ENCODE results near the gene TSPAN12.

Gene TSPAN12

DNA sequence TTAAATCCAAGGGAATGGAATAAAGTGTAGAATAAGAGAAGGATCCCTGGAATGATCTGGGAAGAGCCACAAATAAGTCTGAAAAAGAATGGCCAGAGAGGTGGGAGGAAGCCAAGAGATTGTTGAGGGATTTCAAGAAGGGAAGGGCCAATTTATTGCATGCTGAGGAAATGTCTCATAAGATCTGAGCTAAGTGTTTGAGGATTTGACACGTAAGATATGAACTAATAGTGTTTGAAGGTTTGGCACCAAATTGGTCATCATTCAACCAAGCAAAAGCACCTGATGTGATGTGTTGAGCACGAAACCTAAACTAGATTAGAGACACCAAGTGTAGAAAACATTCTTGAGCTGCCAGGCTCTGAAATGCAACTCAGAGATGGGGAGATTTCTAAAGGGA lies 97.9 kb downstream of the TSPAN12 start:
- DNase-seq (ENCODE audit: low spot score) (no peak), FAIRE-seq (no peak)

DNA sequence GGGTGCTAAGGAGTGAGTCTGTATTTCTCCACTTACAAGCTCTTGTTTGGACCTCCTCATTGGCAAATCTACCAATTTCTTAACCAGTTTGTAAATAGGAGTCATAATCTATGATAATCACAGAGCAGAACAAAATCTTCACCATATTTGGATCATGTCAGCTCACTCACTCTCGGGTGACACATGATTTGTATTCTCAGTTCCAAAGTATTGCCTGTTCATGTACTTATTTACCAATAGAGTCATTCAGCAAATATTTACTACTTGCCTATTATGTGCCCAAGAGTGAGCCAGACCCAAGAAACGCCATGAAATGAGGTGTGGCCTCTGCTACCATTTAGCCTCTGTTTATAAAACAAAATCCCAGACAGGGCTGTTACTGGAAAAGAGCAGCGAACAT lies 114.8 kb downstream of the TSPAN12 start:
- FAIRE-seq (no peak), DNase-seq (ENCODE audit: low spot score) (no peak)

DNA sequence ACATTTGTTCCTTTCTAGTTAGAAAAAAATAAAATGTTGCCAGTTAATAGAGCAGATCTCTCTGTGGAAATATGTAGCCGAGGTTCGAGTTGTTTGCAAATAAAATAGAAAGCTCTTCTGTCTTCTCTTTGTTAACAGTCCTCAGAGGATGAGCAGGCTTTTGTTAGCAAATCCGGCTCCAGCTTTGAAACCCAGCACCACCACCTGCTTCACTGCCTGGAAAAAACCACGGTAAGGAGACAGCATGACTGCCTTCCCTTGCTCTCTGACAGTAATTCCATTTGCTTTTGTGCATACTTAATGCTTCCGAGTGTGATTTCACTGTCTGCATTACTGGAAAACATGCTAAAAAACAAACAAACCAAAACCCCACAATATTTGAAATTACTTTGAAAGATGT lies 115.6 kb downstream of the TSPAN12 start:
- DNase-seq (ENCODE audit: low spot score): no peak
- FAIRE-seq: no peak

DNA sequence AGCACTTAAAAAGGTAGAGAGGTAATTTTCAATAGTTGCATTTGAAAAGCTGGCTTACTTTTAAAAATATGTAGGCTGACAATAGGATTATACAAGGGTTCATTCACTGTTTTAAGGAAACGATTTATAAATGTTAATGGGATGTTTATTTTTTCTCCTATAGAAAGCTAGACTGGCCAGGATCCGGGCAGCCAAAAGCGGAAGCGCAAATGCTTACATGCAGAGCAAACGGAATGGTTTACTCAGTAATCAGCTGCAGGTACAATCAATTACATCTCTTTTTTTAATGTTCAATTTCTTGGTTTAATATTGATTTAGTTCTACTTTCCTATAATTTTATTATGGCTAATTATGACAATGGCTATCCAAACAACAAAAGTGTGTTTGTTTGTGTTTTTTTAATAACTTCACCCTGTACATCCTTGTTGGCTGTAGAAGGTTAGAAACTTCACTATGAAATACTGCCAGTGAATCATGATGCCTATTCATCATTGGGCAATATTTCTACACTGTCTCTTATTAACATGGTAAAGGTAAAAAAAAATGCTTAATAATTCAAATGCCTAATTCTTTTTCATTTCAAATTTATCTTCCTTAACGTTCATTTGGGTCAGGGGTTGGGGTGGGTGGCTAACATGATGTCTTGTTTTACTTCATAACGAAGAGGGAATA lies 116.4 kb downstream of the TSPAN12 start:
- DNase-seq (ENCODE audit: low spot score) (no peak), FAIRE-seq (no peak)

DNA sequence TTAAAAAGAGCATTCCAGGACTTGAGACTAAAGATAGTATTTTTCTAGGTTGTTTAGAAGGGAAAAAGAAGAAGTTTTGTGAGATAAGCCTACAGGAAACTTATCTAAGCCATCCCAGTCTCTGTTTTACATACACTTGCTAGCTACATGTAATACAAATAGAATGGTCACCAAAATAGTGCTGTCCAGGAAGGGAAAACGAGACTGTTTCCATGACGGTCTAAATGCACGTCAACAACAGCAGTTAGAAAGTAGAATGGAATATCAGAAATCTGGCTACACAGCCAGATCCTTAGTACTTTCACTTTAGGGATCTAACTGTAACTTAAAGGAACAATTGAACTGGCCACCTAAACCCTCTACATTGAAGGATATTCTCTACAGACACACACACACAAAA lies 117.6 kb downstream of the TSPAN12 start:
- DNase-seq (ENCODE audit: low spot score) (no peak), FAIRE-seq (no peak)

DNA sequence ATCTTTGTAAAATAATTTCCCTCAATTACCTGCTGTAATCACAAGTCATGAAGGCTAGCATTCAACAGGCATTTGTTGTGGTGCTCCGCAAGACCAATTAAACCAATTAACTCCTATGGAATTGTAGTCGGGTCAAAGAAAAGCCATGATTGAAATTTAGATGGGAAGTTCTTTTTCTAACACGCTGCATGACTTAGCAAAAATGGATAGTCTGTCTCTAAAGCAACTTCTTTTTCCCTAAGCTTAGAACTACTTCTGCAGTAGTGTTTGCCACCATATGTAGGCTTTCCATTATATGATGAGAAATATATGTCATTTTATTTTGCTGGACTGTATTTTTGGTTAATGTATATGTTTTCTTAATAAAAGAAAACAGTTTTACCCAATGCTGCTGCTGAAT lies 119.1 kb downstream of the TSPAN12 start:
- DNase-seq (ENCODE audit: low spot score) (no peak), FAIRE-seq (no peak)

Data from urothelium cell line (cell line).